ENCODE results near the gene ALDH4A1.

Gene ALDH4A1

GRCh38 chr1:18865176-18865575 lies 37.2 kb downstream of the ALDH4A1 start:
- Histone ChIP-seq H3K18ac (ENCODE audit: low read length) (no peak overlapping the region), H3K9ac (ENCODE audit: low read length) (no peak overlapping the region), H2BK5ac (ENCODE audit: low read depth, low read length, poor library complexity) (no peak overlapping the region), H3K23ac (ENCODE audit: low read length) (no peak overlapping the region), H2AK5ac (ENCODE audit: low read length) (no peak overlapping the region), H3K27me3 (ENCODE audit: insufficient read depth, low read length) (no peaks in the 10 kb centered on the region), H4K91ac (ENCODE audit: low read depth, low read length) (no peak overlapping the region), H3K79me1 (ENCODE audit: low read length) (no peaks in the 10 kb centered on the region), H3K4me3 (ENCODE audit: low read depth, low read length) (no peak overlapping the region), H3K14ac (ENCODE audit: low read length) (no peak overlapping the region), H3K27ac (ENCODE audit: low read depth, low read length) (no peak overlapping the region), H4K12ac (ENCODE audit: low read depth, low read length) (no peak overlapping the region), H3K36me3 (ENCODE audit: control insufficient read depth in 1 of 2, insufficient read depth in 2 of 2, low read length in 2 of 2) (no peaks in the 10 kb centered on the region), H3K9me3 (ENCODE audit: insufficient read depth, low read depth, low read length) (no peaks in the 10 kb centered on the region), H2BK120ac (ENCODE audit: insufficient read depth, low read length, poor library complexity) (no peak overlapping the region), H3K4me1 (ENCODE audit: control insufficient read depth in 1 of 2, insufficient read depth in 2 of 2, low read length in 2 of 2) (no peaks in the 10 kb centered on the region), H2BK12ac (ENCODE audit: low read length) (no peak overlapping the region), H4K8ac (ENCODE audit: low read depth, low read length) (no peak overlapping the region), H3K4ac (ENCODE audit: low read depth, low read length) (no peak overlapping the region), H2AFZ (ENCODE audit: insufficient read depth, low read length, poor library complexity) (no peak overlapping the region), H3K4me2 (ENCODE audit: low read length) (no peak overlapping the region), H3K79me2 (ENCODE audit: control insufficient read depth, insufficient read depth, low read length, poor library complexity) (no peaks in the 10 kb centered on the region)
- no peak for DNase-seq
- no CpG with 5 or more reads among the region's 9 CpGs for WGBS (ENCODE audit: extremely low coverage, insufficient coverage, insufficient read length)

GRCh38 chr1:18861590-18861989 lies 40.8 kb downstream of the ALDH4A1 start:
- no peak overlapping the region for H2AFZ ChIP-seq (ENCODE audit: insufficient read depth, low read length, poor library complexity)
- no peak overlapping the region for H3K18ac ChIP-seq (ENCODE audit: low read length)
- no peak overlapping the region for H2BK120ac ChIP-seq (ENCODE audit: insufficient read depth, low read length, poor library complexity)
- H3K14ac ChIP-seq (ENCODE audit: low read length), result no peak overlapping the region
- no peak overlapping the region for H3K4me3 ChIP-seq (ENCODE audit: low read depth, low read length)
- H3K27ac ChIP-seq (ENCODE audit: low read depth, low read length), result no peak overlapping the region
- H3K27me3 ChIP-seq (ENCODE audit: insufficient read depth, low read length), result no peaks in the 10 kb centered on the region
- no peak overlapping the region for H3K4me2 ChIP-seq (ENCODE audit: low read length)
- no peak overlapping the region for H2AK5ac ChIP-seq (ENCODE audit: low read length)
- no peak for DNase-seq
- H2BK5ac ChIP-seq (ENCODE audit: low read depth, low read length, poor library complexity), result no peak overlapping the region
- no peak overlapping the region for H4K8ac ChIP-seq (ENCODE audit: low read depth, low read length)
- H4K91ac ChIP-seq (ENCODE audit: low read depth, low read length), result no peak overlapping the region
- WGBS (ENCODE audit: extremely low coverage, insufficient coverage, insufficient read length), result no CpG with 5 or more reads among the region's 8 CpGs
- H3K9ac ChIP-seq (ENCODE audit: low read length), result no peak overlapping the region
- no peak overlapping the region for H3K4ac ChIP-seq (ENCODE audit: low read depth, low read length)
- H3K79me1 ChIP-seq (ENCODE audit: low read length), result no peaks in the 10 kb centered on the region
- no peaks in the 10 kb centered on the region for H3K4me1 ChIP-seq (ENCODE audit: control insufficient read depth in 1 of 2, insufficient read depth in 2 of 2, low read length in 2 of 2)
- H2BK12ac ChIP-seq (ENCODE audit: low read length), result no peak overlapping the region
- no peak overlapping the region for H4K12ac ChIP-seq (ENCODE audit: low read depth, low read length)
- H3K9me3 ChIP-seq (ENCODE audit: insufficient read depth, low read depth, low read length), result peaks cover 8% of the 10 kb centered on the region
- H3K79me2 ChIP-seq (ENCODE audit: control insufficient read depth, insufficient read depth, low read length, poor library complexity), result no peaks in the 10 kb centered on the region
- H3K23ac ChIP-seq (ENCODE audit: low read length), result no peak overlapping the region
- no peaks in the 10 kb centered on the region for H3K36me3 ChIP-seq (ENCODE audit: control insufficient read depth in 1 of 2, insufficient read depth in 2 of 2, low read length in 2 of 2)

DNA sequence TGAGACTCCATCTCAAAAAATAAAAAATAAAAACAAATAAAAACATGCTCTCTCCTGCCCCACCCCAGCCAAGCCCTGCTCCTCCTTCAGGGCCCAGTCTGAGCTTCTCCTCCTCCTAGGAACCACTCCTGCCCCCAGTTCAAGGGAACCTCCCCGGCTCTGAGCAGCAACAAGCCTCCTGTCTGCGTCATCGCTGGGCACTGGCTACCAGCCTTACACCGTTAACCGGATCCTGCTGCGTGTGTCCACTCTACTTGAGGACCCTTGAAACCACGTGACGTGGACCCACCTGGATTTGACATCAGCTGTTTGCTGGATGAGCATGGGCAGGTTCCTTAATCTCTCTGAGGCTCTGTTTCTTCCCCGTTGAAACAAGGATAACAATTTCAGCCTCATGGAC lies 41.3 kb downstream of the ALDH4A1 start:
- Histone ChIP-seq H2BK5ac (ENCODE audit: low read depth, low read length, poor library complexity) (no peak overlapping the region), H3K79me1 (ENCODE audit: low read length) (no peaks in the 10 kb centered on the region), H3K14ac (ENCODE audit: low read length) (no peak overlapping the region), H3K9me3 (ENCODE audit: insufficient read depth, low read depth, low read length) (peaks cover 9% of the 10 kb centered on the region), H3K18ac (ENCODE audit: low read length) (no peak overlapping the region), H2BK12ac (ENCODE audit: low read length) (no peak overlapping the region), H3K23ac (ENCODE audit: low read length) (no peak overlapping the region), H3K27me3 (ENCODE audit: insufficient read depth, low read length) (no peaks in the 10 kb centered on the region), H3K4ac (ENCODE audit: low read depth, low read length) (no peak overlapping the region), H4K91ac (ENCODE audit: low read depth, low read length) (no peak overlapping the region), H2BK120ac (ENCODE audit: insufficient read depth, low read length, poor library complexity) (no peak overlapping the region), H2AK5ac (ENCODE audit: low read length) (no peak overlapping the region), H3K4me1 (ENCODE audit: control insufficient read depth in 1 of 2, insufficient read depth in 2 of 2, low read length in 2 of 2) (no peaks in the 10 kb centered on the region), H3K36me3 (ENCODE audit: control insufficient read depth in 1 of 2, insufficient read depth in 2 of 2, low read length in 2 of 2) (no peaks in the 10 kb centered on the region), H4K12ac (ENCODE audit: low read depth, low read length) (no peak overlapping the region), H3K4me3 (ENCODE audit: low read depth, low read length) (no peak overlapping the region), H3K9ac (ENCODE audit: low read length) (no peak overlapping the region), H2AFZ (ENCODE audit: insufficient read depth, low read length, poor library complexity) (no peak overlapping the region), H4K8ac (ENCODE audit: low read depth, low read length) (no peak overlapping the region), H3K79me2 (ENCODE audit: control insufficient read depth, insufficient read depth, low read length, poor library complexity) (no peaks in the 10 kb centered on the region), H3K27ac (ENCODE audit: low read depth, low read length) (no peak overlapping the region), H3K4me2 (ENCODE audit: low read length) (no peak overlapping the region)
- WGBS (ENCODE audit: extremely low coverage, insufficient coverage, insufficient read length), result no CpG with 5 or more reads among the region's 9 CpGs
- DNase-seq, result no peak

GRCh38 chr1:18859560-18859959 lies 42.8 kb downstream of the ALDH4A1 start, which contains the start of gene TAS1R2:
Gene TAS1R2, minus strand, starts transcription at chr1:18859660. Its CDS starts 0 bp downstream, at chr1:18859660.
- H2BK12ac ChIP-seq (ENCODE audit: low read length), result no peak within 1 kb of the TSS
- no peaks in the 10 kb centered on the region for H3K27me3 ChIP-seq (ENCODE audit: insufficient read depth, low read length)
- no peak within 1 kb of the TSS for H4K91ac ChIP-seq (ENCODE audit: low read depth, low read length)
- no peak within 1 kb of the TSS for H3K27ac ChIP-seq (ENCODE audit: low read depth, low read length)
- H3K23ac ChIP-seq (ENCODE audit: low read length), result no peak within 1 kb of the TSS
- H3K36me3 ChIP-seq (ENCODE audit: control insufficient read depth in 1 of 2, insufficient read depth in 2 of 2, low read length in 2 of 2), result no peaks in the 10 kb centered on the region
- WGBS (ENCODE audit: extremely low coverage, insufficient coverage, insufficient read length), result no CpG with 5 or more reads among the region's 4 CpGs
- no peak within 1 kb of the TSS for H4K12ac ChIP-seq (ENCODE audit: low read depth, low read length)
- H2BK120ac ChIP-seq (ENCODE audit: insufficient read depth, low read length, poor library complexity), result no peak within 1 kb of the TSS
- no peak for DNase-seq
- H3K4ac ChIP-seq (ENCODE audit: low read depth, low read length), result no peak within 1 kb of the TSS
- no peak within 1 kb of the TSS for H3K18ac ChIP-seq (ENCODE audit: low read length)
- H3K4me2 ChIP-seq (ENCODE audit: low read length), result no peak within 1 kb of the TSS
- H3K14ac ChIP-seq (ENCODE audit: low read length), result no peak within 1 kb of the TSS
- H4K8ac ChIP-seq (ENCODE audit: low read depth, low read length), result no peak within 1 kb of the TSS
- H2BK5ac ChIP-seq (ENCODE audit: low read depth, low read length, poor library complexity), result no peak within 1 kb of the TSS
- no peaks in the 10 kb centered on the region for H3K79me2 ChIP-seq (ENCODE audit: control insufficient read depth, insufficient read depth, low read length, poor library complexity)
- no peak within 1 kb of the TSS for H3K9ac ChIP-seq (ENCODE audit: low read length)
- H2AK5ac ChIP-seq (ENCODE audit: low read length), result no peak within 1 kb of the TSS
- H3K9me3 ChIP-seq (ENCODE audit: insufficient read depth, low read depth, low read length), result peaks cover 10% of the 10 kb centered on the region
- H2AFZ ChIP-seq (ENCODE audit: insufficient read depth, low read length, poor library complexity), result no peak within 1 kb of the TSS
- no peak within 1 kb of the TSS for H3K4me3 ChIP-seq (ENCODE audit: low read depth, low read length)
- no peaks in the 10 kb centered on the region for H3K4me1 ChIP-seq (ENCODE audit: control insufficient read depth in 1 of 2, insufficient read depth in 2 of 2, low read length in 2 of 2)
- no peaks in the 10 kb centered on the region for H3K79me1 ChIP-seq (ENCODE audit: low read length)
